HEK293 (cell line): ENCODE data around the gene SUPT5H.

ENCODE experiments used
- EGR2 ChIP-seq: fragments of 450-650 bp; formaldehyde crosslinking; IDR thresholded peaks from 2 replicates; pipeline ENCODE4 v1.5.1; 2016; ENCODE audit warnings: low read depth, missing biosample characterization, missing genetic modification characterization
- GLIS1 ChIP-seq: fragments of 450-650 bp; formaldehyde crosslinking; IDR thresholded peaks from 2 replicates; pipeline ENCODE4 v1.5.1; 2016; ENCODE audit warnings: missing biosample characterization, missing genetic modification characterization
- KLF10 ChIP-seq: fragments of 450-650 bp; IDR thresholded peaks from 2 replicates; pipeline ENCODE4 v1.5.1; 2018; ENCODE audit warnings: missing biosample characterization, mild to moderate bottlenecking, missing genetic modification characterization
- KLF16 ChIP-seq: fragments of 450-650 bp; formaldehyde crosslinking; IDR thresholded peaks from 2 replicates; pipeline ENCODE4 v1.5.1; 2017; ENCODE audit warnings: missing biosample characterization, missing genetic modification characterization
- PATZ1 ChIP-seq: fragments of 450-650 bp; formaldehyde crosslinking; IDR thresholded peaks from 2 replicates; pipeline ENCODE4 v1.5.1; 2016; ENCODE audit warnings: missing biosample characterization, missing genetic modification characterization
- PRDM1 ChIP-seq: fragments of 450-650 bp; formaldehyde crosslinking; IDR thresholded peaks from 2 replicates; pipeline ENCODE4; 2016; ENCODE audit warnings: missing biosample characterization, missing genetic modification characterization
- SP2 ChIP-seq: fragments of 450-650 bp; formaldehyde crosslinking; IDR thresholded peaks from 2 replicates; pipeline ENCODE4 v1.5.1; 2016; ENCODE audit warnings: missing biosample characterization, missing genetic modification characterization
- SP3 ChIP-seq: fragments of 450-650 bp; formaldehyde crosslinking; IDR thresholded peaks from 2 replicates; pipeline ENCODE4 v1.5.1; 2016; ENCODE audit warnings: missing biosample characterization, missing genetic modification characterization
- YY2 ChIP-seq: fragments of 450-650 bp; formaldehyde crosslinking; IDR thresholded peaks from 2 replicates; pipeline ENCODE4 v1.5.1; 2016; ENCODE audit warnings: missing biosample characterization, missing genetic modification characterization
- ZBTB10 ChIP-seq: fragments of 450-650 bp; formaldehyde crosslinking; IDR thresholded peaks from 2 replicates; pipeline ENCODE4 v1.5.1; 2016; ENCODE audit warnings: missing biosample characterization, missing genetic modification characterization
- ZBTB20 ChIP-seq: fragments of 450-650 bp; formaldehyde crosslinking; IDR thresholded peaks from 2 replicates; pipeline ENCODE4 v1.5.1; 2016; ENCODE audit warnings: missing biosample characterization, missing genetic modification characterization
- ZBTB8A ChIP-seq: fragments of 450-650 bp; formaldehyde crosslinking; IDR thresholded peaks from 2 replicates; pipeline ENCODE4 v1.5.1; 2016; ENCODE audit warnings: missing biosample characterization, missing genetic modification characterization
- ZEB2 ChIP-seq: fragments of 450-650 bp; formaldehyde crosslinking; IDR thresholded peaks from 2 replicates; pipeline ENCODE4 v1.5.1; 2016; ENCODE audit warnings: missing biosample characterization, missing genetic modification characterization
- ZFHX2 ChIP-seq: fragments of 450-650 bp; formaldehyde crosslinking; conservative IDR thresholded peaks from 2 replicates; pipeline ENCODE4 v1.5.1; 2016; ENCODE audit warnings: missing biosample characterization, missing genetic modification characterization
- ZFP37 ChIP-seq: fragments of 450-650 bp; formaldehyde crosslinking; IDR thresholded peaks from 2 replicates; pipeline ENCODE4 v1.5.1; 2016; ENCODE audit warnings: missing biosample characterization, missing genetic modification characterization
- ZNF19 ChIP-seq: fragments of 450-650 bp; formaldehyde crosslinking; IDR thresholded peaks from 2 replicates; pipeline ENCODE4; 2016; ENCODE audit warnings: missing biosample characterization, missing genetic modification characterization, low read depth
- ZNF2 ChIP-seq: fragments of 450-650 bp; formaldehyde crosslinking; IDR thresholded peaks from 2 replicates; pipeline ENCODE4 v1.5.1; 2016; ENCODE audit warnings: missing biosample characterization, missing genetic modification characterization
- ZNF335 ChIP-seq: fragments of 450-650 bp; formaldehyde crosslinking; conservative IDR thresholded peaks from 2 replicates; pipeline ENCODE4 v1.5.1; 2016; ENCODE audit warnings: missing biosample characterization, missing genetic modification characterization
- ZNF37A ChIP-seq: fragments of 450-650 bp; IDR thresholded peaks from 2 replicates; pipeline ENCODE4 v1.5.1; 2018; ENCODE audit warnings: missing biosample characterization, missing genetic modification characterization
- ZNF394 ChIP-seq: fragments of 450-650 bp; formaldehyde crosslinking; IDR thresholded peaks from 2 replicates; pipeline ENCODE4 v1.5.1; 2016; ENCODE audit warnings: missing biosample characterization, missing genetic modification characterization, mild to moderate bottlenecking, moderate library complexity, borderline replicate concordance
- ZNF449 ChIP-seq: fragments of 450-650 bp; formaldehyde crosslinking; IDR thresholded peaks from 2 replicates; pipeline ENCODE4 v1.5.1; 2017; ENCODE audit warnings: missing biosample characterization, mild to moderate bottlenecking, missing genetic modification characterization, moderate library complexity
- ZNF585B ChIP-seq: fragments of 450-650 bp; formaldehyde crosslinking; IDR thresholded peaks from 2 replicates; pipeline ENCODE4 v1.5.1; 2016; ENCODE audit warnings: missing biosample characterization, missing genetic modification characterization
- ZNF623 ChIP-seq: fragments of 450-650 bp; formaldehyde crosslinking; IDR thresholded peaks from 2 replicates; pipeline ENCODE4 v1.5.1; 2016; ENCODE audit warnings: missing biosample characterization, missing genetic modification characterization
- ZNF624 ChIP-seq: fragments of 450-650 bp; formaldehyde crosslinking; IDR thresholded peaks from 2 replicates; pipeline ENCODE4 v1.5.1; 2017; ENCODE audit warnings: missing biosample characterization, missing genetic modification characterization
- ZNF639 ChIP-seq: fragments of 450-650 bp; formaldehyde crosslinking; IDR thresholded peaks from 2 replicates; pipeline ENCODE4 v1.5.1; 2016; ENCODE audit warnings: missing biosample characterization, missing genetic modification characterization
- ZNF658 ChIP-seq: fragments of 450-650 bp; formaldehyde crosslinking; IDR thresholded peaks from 2 replicates; pipeline ENCODE4; 2016; ENCODE audit warnings: missing biosample characterization, missing genetic modification characterization
- ZNF777 ChIP-seq: fragments of 450-650 bp; formaldehyde crosslinking; IDR thresholded peaks from 2 replicates; pipeline ENCODE4 v1.5.1; 2017; ENCODE audit warnings: missing biosample characterization, missing genetic modification characterization, borderline replicate concordance
- ZXDB ChIP-seq: fragments of 450-650 bp; formaldehyde crosslinking; IDR thresholded peaks from 2 replicates; pipeline ENCODE4 v1.5.1; 2016; ENCODE audit warnings: missing biosample characterization, missing genetic modification characterization
- TF ChIP-seq, protein P1 (sequence below): fragments of 450-650 bp; formaldehyde crosslinking; IDR thresholded peaks from 2 replicates; pipeline ENCODE4 v1.5.1; 2016; ENCODE audit warnings: missing biosample characterization, missing genetic modification characterization
- TF ChIP-seq, protein P2 (sequence below): fragments of 450-650 bp; formaldehyde crosslinking; IDR thresholded peaks from 2 replicates; pipeline ENCODE4 v1.5.1; 2016; ENCODE audit warnings: missing biosample characterization, missing genetic modification characterization, borderline replicate concordance

SUPT5H gene

DNA sequence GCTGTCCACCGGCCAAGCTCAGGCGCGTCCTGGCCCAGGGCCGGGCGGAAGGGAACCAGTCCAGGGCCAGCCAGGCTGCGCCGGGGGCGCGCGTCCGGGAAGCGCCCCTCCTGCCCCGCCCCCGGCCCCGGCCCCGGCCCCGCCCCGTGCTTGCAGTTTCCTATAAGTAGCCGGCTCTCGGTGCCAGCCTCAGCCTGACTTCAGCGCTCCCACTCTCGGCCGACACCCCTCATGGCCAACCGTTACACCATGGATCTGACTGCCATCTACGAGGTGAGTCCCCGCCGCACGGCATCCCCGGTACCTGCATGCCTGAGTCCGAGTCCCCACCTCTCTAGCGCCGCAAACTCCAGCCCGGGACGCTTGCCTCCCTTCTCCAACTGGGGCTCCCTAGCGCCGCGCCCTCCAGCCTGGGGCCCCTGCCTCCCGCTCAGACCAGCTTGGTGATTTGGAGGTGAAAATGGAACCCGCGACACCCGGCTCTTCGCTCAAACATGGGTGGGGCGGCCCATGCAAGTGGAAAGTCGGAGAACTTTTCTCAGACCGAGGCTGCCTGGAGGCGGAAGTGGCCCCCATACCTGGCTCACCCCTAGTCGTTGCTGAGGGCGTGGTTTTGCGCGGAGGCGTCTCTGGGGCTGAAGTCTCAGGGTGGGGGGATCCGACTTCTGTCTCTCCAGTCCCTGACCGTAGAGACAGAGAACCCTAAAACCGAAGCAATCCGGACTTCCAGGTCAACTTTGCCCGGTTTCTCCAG, 38.5 kb upstream of the SUPT5H start, which contains the start of gene ZFP36 (continued):
- peak; percentile 93 for TF ChIP-seq ZNF449 (tag by site-specific recombination)
- TF ChIP-seq ZNF658 (tag by site-specific recombination) = no peak
- TF ChIP-seq ZFHX2 (tag by site-specific recombination) = peak; percentile 65
- TF ChIP-seq ZFP37 (tag by site-specific recombination) = peak; percentile 96
- no peak for TF ChIP-seq ZNF777
- peak; percentile 75; the same call in 1 of the 2 replicates for TF ChIP-seq KLF10
- TF ChIP-seq, protein P1, sequence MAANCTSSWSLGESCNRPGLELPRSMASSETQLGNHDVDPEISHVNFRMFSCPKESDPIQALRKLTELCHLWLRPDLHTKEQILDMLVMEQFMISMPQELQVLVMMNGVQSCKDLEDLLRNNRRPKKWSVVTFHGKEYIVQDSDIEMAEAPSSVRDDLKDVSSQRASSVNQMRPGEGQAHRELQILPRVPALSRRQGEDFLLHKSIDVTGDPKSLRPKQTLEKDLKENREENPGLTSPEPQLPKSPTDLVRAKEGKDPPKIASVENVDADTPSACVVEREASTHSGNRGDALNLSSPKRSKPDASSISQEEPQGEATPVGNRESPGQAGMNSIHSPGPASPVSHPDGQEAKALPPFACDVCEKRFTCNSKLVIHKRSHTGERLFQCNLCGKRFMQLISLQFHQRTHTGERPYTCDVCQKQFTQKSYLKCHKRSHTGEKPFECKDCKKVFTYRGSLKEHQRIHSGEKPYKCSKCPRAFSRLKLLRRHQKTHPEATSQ (tag by site-specific recombination) = peak; percentile 29; the same call in 1 of the 2 replicates
- TF ChIP-seq ZNF335 (tag by site-specific recombination) = peak; percentile 54; the same call in 1 of the 2 replicates
- TF ChIP-seq ZEB2 (tag by site-specific recombination) = peak; percentile 91
- TF ChIP-seq, protein P2, sequence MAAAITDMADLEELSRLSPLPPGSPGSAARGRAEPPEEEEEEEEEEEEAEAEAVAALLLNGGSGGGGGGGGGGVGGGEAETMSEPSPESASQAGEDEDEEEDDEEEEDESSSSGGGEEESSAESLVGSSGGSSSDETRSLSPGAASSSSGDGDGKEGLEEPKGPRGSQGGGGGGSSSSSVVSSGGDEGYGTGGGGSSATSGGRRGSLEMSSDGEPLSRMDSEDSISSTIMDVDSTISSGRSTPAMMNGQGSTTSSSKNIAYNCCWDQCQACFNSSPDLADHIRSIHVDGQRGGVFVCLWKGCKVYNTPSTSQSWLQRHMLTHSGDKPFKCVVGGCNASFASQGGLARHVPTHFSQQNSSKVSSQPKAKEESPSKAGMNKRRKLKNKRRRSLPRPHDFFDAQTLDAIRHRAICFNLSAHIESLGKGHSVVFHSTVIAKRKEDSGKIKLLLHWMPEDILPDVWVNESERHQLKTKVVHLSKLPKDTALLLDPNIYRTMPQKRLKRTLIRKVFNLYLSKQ (tag by site-specific recombination) = peak; percentile 41; the same call in 1 of the 2 replicates
- TF ChIP-seq SP3 (tag by site-specific recombination) = peak; percentile 75
- peak; percentile 98 for TF ChIP-seq ZBTB20 (tag by site-specific recombination)
- peak; percentile 76; the same call in 1 of the 2 replicates for TF ChIP-seq ZXDB
- peak; percentile 46; the same call in 1 of the 2 replicates for TF ChIP-seq GLIS1 (tag by site-specific recombination)
- 0 out of 2 replicates have a peak, but pooled peaks have one; percentile 24 for TF ChIP-seq ZNF623 (tag by site-specific recombination)
- TF ChIP-seq YY2 (tag by site-specific recombination) = peak; percentile 81
- TF ChIP-seq KLF16 (tag by site-specific recombination) = 0 out of 2 replicates have a peak, but pooled peaks have one; percentile 69
- TF ChIP-seq SP2 (tag by site-specific recombination) = peak; percentile 39; the same call in 1 of the 2 replicates
- TF ChIP-seq ZNF2 (tag by site-specific recombination) = peak; percentile 64; the same call in 1 of the 2 replicates
- TF ChIP-seq ZNF585B (tag by site-specific recombination) = no peak
- TF ChIP-seq ZNF624 = no peak
- TF ChIP-seq PATZ1 (tag by site-specific recombination) = peak; percentile 82
- TF ChIP-seq ZNF19 = no peak
- peak; percentile 75 for TF ChIP-seq ZNF639 (tag by site-specific recombination)
- TF ChIP-seq ZNF37A (tag by site-specific recombination) = no peak
- peak; percentile 67 for TF ChIP-seq ZNF394
- peak; percentile 71 for TF ChIP-seq ZBTB8A (tag by site-specific recombination)
- TF ChIP-seq EGR2 (tag by site-specific recombination) = 0 out of 2 replicates have a peak, but pooled peaks have one; percentile 16
- TF ChIP-seq PRDM1 (tag by site-specific recombination) = peak; percentile 59; the same call in 1 of the 2 replicates
- peak; percentile 93 for TF ChIP-seq ZBTB10 (tag by site-specific recombination)
